Inflammatory macrophage treated with lipopolysaccharide for 4 hours (primary cell): Measurements from ENCODE around the gene GLYR1.
A peak's percentile ranks its signal among the peaks of the same experiment; 100 is the strongest.

Experiments used
- DNase-seq: peaks from one replicate; pipeline ENCODE4 v3.0.0-alpha.2; 2020

The GLYR1 gene

GRCh38 chr16:4879049-4879448 lies 32.0 kb upstream of the GLYR1 start:
- no peak for DNase-seq

DNA sequence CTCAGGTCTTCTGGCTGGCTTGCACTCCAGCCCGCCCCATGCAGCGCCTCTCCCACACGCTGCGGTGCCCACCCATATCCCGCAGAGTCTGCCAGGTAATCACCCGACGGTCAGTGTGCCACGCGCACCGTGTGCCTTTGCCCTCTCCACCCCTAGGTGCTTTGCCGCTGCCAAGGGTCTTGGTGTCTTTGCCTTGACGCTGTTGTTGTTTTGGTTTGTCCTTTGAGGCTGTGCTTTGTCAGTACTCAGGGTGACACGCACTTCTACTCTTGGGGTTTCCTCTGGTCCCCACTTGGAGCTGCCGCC lies 30.2 kb upstream of the GLYR1 start:
- no peak for DNase-seq

DNA sequence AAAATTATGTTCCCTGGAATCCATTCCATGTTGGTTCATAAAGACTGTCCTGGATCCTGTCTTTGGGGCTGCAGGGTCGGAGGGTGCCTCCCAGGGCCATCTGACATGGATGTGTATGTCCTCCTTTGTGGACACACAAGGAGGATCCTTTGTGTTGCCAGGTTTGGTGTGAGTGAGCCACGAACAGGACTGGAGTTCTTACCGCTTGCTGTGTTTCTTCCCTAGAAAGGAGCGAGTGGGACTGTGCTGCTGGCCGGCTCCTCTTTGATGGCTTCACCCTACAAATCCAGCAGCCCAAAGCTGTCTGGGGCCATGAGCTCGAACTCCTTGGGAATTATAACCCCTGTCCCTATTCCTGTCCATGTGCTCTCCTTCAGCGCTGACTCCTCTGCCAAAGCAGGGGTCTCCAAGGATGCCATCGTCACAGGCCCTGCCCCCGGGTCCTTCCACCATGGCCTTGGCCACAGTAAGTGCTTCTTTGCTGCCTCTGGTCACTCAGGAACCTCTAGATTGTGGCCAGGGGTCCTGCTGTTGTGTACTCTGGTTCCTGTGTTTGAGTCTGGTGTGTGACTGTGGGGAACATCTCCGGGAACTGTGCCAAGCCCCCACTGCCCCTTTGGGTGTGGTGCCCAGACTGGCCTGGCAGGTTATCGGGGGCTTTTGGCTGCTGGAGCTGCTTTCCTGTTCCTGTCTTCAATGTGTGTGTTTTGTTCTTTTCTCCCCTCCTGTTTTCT lies 29.7 kb upstream of the GLYR1 start:
- no peak for DNase-seq

DNA sequence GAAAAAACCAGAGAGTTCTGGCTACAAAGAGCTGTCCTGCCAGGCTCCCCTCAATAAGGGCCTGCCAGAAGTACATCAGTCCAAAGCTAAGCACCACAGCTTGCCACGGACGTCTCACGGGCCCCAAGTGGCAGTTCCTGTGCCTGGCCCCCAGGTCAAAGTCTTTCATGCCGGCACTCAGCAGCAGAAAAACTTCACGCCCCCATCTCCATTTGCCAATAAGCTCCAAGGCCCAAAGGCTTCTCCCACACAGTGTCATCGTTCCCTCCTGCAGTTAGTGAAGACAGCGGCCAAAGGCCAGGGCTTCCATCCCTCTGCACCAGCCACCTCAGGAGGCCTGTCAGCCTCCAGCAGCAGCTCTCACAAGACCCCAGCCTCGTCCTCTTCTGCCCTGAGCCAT lies 27.6 kb upstream of the GLYR1 start:
- DNase-seq: no peak

DNA sequence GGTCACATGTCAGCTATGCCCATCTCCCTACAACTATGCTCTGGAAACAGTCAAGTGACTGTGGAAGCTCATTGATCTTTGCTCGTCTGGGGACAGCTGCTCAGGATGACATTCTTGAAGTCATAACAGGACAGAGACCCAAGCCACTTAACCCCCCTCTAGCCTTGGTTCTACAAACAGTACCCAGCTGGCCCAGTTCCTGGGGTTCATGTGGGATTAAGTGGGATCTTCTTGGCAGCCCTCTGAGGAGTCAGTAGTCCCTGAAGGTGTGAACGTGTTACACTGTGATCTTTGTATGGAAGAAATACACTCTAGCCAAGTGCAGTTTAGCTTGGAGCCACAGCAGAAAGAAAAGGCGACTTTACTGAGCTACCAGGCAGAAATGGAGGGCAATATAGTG lies 26.0 kb upstream of the GLYR1 start:
- DNase-seq: no peak

DNA sequence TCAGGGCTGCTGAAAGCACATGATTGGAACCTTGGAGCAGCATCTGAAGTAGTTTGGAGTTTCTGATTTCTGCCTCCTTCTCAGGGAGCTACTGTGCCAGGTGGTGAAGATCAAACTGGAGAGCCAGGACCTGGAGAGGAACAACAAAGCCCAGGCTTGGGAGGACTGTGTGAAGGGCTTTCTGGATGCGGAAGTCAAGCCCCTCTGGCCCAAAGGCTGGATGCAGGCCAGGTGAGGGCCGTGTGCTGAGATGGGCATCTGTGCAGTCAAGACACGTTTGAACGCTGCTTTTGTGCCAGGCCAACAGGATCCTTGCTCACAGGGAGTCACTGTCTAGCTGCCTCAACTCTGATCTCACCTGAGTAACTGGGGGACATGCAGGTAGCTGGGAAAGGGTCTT lies 24.0 kb upstream of the GLYR1 start:
- no peak for DNase-seq

DNA sequence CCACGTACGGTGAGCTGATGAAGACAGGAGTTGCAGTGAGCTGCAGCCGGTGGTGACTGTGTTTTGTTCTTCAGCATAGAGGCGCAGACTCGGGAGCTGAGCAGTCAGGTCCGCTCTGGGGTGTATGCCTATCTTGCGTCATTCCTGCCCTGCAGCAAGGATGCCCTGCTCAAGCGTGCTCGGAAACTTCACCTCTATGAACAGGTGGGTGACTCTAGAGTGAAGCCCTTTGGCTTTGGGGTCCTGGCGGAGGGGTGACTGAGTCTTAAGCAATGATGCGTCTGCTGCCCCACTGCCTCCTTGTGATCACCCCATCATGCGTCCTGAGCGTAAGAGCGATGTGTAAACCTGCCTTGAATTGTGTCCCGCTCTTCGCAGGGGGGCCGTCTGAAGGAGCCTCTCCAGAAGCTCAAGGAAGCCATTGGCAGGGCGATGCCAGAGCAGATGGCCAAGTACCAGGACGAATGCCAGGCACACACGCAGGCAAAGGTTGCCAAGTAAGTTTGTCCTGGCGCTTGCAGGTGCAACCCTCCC lies 23.1 kb upstream of the GLYR1 start:
- no peak for DNase-seq

GRCh38 chr16:4869147-4869805 lies 22.2 kb upstream of the GLYR1 start:
- DNase-seq: no peak

DNA sequence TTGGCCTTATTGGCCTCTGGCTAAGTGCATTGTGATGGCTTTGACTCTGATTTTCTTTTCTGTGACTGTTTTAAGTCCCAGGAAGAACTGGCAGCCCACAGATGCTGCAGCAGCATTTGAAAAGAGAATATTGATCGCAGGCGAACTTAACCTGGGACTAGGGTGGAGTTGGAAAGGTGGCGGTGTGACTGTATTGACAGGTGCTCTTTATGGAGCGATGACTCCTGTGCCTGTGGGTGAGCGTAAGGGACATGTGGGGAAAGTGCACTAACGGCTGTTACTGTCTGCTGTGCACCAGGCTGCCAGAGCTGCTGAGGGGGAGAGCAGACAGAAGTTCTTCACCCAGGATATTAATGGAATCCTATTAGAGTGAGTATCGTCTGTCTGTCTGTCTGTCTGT lies 21.4 kb upstream of the GLYR1 start:
- DNase-seq: no peak

DNA sequence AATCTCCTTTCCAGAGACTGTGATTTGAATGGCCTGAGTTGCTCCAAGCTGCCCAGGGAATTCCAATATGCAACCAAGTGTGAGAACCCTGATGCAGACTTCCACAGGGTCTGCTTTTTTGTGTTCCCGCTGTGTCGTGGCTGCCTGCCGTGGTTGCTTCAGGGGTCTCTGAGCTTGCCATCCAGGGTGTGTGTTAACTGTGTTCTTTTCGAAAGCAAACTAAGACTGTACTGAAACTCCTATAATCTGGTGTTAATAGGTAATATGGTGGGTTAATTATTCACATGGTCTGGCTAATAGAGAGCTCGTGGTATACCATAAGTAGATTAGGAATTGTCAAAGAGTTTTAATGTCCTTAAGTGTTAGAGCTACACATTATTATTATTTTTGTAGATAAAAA lies 20.9 kb upstream of the GLYR1 start:
- no peak for DNase-seq

DNA sequence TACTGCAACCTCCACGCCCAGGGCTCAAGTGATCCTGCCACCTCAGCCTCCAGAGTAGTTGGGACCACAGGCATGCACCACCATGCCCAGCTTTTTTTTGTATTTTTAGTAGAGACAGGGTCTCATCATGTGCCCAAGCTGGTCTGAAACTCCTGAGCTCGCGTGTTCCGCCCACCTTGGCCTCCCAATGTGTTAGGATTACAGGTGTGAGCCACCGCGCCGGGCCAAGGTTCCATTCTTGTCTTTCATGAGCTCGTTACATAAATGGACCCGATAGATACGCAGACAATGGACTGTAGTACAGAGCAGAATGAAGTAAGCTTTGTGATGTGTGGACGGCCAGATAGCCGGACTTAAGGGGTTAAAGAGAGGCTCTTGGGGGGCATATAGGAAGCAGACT lies 19.5 kb upstream of the GLYR1 start:
- no peak for DNase-seq

DNA sequence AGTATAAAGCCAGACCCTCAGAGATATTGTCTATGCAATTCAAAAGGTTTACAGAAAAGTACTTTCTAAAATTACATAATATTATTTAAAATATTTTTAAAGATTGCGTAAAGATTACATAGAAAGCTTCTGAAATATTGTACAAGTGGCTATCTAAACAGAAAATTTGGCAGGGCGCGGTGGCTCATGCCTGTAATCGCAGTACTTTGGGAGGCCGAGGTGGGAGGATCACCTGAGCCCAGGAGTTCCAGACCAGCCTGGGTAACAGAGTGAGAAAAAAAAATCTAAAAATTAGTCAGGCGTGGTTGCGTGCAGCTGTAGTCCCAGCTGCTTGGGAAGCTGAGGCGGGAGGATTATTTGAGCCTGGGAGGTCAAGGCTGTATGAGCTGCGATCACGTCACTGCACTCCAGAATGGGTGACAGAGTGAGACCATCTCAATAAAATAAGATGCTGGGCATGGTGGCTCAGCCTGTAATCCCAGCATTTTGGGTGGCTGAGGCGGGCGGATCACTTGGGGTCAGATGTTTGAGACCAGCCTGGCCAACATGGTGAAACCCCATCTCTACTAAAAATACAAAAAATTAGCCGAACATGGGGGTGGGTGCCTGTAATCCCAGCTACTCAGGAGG lies 18.3 kb upstream of the GLYR1 start:
- DNase-seq: no peak

- no peak for DNase-seq
Measured at GRCh38 chr16:4864728-4865127, 17.6 kb upstream of the GLYR1 start.

GRCh38 chr16:4862639-4863038 lies 15.6 kb upstream of the GLYR1 start:
- peak; percentile 54 for DNase-seq

GRCh38 chr16:4860727-4861342 lies 13.7 kb upstream of the GLYR1 start:
- DNase-seq: no peak

DNA sequence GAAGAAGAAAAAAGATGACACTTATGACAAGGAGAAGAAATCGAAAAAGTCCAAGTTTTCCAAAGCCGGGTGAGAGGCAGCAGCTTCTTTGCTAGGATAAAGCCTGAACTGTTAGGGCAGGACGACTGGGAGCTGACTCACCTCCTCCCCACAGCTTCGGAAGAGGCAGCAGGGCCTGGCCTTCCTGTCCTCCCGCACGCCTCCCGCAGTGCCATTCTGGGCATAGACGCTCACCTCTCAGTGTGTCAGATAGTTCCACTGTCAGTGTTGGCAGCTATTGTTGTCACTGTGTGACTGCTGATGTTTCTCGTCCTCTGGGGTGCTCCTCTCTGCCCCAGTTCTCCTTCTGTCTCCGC lies 12.8 kb upstream of the GLYR1 start:
- no peak for DNase-seq

DNA sequence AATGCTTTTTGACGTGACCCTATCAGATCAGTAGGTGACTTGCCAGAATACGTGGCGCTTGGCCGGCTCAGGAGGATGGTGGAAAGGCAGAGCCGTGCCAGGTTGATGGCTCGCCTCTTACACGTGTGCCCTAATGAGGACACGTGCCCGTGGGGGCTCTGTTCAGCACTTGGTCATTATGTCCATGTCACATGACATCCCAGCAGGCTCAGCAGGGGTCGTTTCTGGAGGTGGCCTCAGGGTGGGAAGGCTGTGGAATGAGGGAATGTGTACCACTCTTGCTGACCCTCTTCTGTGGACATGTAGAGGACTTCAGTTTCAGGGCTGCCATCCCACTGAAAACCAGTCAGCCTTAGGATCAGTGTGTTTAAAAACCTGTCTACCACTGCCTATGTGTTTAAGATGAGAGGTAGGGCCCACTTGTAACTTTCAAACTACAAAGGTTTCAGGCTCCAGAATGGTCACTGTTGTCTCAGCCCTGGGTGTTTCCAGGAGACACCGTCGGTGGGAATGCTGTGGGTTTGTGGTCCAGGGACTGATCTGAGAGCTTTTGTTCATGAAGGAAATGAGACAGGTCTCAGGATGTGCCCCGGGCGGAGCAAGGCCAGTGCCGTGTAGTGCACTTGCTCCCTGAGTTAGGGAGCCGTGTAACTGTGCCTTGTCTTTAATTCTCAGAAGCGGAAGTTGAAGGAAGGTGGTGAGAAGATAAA lies 12.3 kb upstream of the GLYR1 start:
- no peak for DNase-seq

DNA sequence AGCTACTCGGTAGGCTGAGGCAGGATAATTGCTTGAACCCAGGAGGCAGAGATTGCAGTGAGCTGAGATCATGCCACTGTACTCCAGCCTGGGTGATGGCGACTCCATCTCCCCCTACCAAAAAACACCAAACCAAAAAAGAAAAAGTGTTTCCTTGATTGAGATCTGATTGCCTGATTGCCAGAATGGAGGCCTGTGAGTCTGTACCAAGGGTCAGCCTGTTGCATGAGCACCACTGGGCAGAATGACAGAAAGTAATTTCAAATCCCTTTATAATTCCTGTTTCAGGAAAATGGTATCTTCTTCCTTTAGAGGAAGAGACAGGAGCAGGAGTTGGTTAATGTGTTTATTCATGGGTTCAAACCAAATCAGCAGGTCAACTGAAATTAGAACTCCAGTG lies 8.7 kb upstream of the GLYR1 start:
- DNase-seq: no peak

- DNase-seq: no peak
Measured at GRCh38 chr16:4855371-4855770, 8.3 kb upstream of the GLYR1 start.

DNA sequence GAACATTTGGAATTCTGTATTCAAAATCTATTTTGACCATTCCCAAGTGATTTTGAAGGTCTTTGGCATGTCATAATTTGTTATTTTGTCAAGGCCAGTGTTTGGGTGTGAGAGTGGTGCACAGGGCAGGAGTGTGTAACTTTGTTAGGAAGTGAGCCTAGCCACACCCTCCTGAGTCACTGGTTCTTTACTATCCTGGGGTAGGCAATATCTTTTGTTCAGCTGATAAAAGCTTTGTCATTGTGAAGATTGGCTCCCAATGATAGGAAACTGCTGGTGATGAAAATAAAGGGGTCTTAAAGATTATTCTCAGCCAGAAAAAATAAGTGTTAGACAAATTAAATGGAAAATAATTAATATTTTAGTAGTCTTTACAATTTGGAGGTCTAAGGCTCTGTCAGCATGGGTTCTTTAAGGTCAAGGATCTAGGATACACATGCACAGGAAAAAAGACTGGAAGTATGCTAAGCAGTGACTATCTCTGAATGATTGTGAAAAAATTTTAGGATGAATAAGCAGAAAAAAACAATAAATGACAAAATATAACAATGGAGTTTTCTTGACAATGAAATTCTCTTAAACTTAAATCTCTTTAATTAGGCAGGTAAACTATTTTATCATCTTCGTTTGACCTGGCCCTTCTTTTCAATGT lies 5.3 kb upstream of the GLYR1 start:
- DNase-seq: peak; percentile 70

DNA sequence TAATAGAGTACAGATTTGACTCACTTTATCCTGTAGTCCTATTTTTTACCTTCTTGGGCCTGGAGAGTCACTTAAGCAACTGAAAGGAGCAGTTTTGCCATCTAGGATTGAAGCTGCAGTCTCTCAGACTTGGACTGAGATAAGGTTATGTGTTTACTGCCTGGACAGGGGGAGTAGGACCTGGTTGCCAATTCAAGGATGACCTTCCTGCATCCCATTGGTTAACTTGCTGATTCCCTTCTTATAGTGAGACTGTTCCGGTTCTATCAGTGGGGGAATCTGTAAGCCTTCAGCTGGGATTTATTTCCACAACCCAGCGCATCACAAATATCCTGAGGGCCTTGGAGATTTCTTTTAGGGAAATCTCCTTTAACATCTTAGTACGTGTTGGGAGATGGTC lies 3.1 kb upstream of the GLYR1 start:
- DNase-seq: no peak

DNA sequence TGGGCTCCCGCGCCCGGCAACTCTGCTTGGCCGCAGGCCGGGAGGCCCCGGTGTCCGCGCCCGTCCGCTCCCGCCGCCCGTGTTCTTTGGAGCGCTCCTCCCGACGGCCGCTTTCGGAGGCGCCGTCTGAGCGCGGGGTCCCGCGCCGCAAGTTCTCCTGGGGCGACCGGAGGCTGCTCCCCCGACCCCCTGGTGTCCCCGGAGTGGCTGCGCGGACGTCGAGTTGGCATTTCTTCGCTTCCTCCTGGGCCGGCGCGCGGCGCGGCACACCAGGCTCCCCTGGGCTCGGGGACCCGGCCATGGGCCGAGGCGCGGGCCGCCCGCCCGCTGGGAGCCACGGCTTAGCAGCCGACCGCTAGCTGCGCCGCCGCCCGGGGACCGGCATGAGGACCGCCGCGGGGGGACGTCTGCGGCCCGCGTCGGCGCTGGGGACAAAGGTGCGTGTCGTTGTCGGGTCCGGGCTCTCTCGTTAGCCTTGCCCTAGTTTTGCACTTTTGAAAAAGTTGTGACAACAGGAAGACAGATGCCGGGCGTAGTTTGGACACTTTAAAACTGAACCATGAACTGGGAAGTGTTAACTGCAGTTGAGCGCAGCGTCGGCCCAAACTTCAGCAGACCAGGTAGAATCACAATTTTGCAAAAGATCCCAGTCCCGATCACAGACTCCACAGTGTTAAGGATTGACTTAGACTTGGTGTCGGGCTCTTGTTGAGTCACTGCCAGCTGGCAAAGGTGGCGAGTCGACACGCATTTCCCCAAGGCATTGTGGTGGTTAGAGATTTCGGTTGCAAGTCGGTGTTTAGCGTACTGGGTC lies 893 bp upstream of the GLYR1 start:
- peak; percentile 43 for DNase-seq
